ENCODE data around the gene STK26.

- TF ChIP-seq, protein P1, sequence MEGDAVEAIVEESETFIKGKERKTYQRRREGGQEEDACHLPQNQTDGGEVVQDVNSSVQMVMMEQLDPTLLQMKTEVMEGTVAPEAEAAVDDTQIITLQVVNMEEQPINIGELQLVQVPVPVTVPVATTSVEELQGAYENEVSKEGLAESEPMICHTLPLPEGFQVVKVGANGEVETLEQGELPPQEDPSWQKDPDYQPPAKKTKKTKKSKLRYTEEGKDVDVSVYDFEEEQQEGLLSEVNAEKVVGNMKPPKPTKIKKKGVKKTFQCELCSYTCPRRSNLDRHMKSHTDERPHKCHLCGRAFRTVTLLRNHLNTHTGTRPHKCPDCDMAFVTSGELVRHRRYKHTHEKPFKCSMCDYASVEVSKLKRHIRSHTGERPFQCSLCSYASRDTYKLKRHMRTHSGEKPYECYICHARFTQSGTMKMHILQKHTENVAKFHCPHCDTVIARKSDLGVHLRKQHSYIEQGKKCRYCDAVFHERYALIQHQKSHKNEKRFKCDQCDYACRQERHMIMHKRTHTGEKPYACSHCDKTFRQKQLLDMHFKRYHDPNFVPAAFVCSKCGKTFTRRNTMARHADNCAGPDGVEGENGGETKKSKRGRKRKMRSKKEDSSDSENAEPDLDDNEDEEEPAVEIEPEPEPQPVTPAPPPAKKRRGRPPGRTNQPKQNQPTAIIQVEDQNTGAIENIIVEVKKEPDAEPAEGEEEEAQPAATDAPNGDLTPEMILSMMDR (IDR thresholded peaks at IDR 0.05; ENCODE audit: poor library complexity, severe bottlenecking) = no peak
- TF ChIP-seq TAF1 (IDR thresholded peaks at IDR 0.05; ENCODE audit: low read depth) = no peak
- no peak for TF ChIP-seq EZH2 (IDR thresholded peaks at IDR 0.05; ENCODE audit: borderline replicate concordance, insufficient read depth, low read length, poor library complexity, severe bottlenecking)
Observed at GRCh38 chrX:132009350-132009749, 13.8 kb upstream of the STK26 start.
